WTC11 (cell line): ENCODE results near the gene NLRP1.

Experiments
- USF2 ChIP-seq: sonication (generic); formaldehyde crosslinking; IDR thresholded peaks from 2 replicates; pipeline ENCODE4 v1.8.1; 2023; ENCODE audit warnings: mild to moderate bottlenecking, missing genetic modification reagents, moderate library complexity
- TF ChIP-seq, protein P1 (sequence below): fragments of 200-600 bp; IDR thresholded peaks from 2 replicates; pipeline ENCODE4 v1.8.0; 2022; ENCODE audit warnings: antibody characterized with exemption
- TF ChIP-seq, protein P2 (sequence below): sonication (generic); formaldehyde crosslinking; IDR thresholded peaks from 2 replicates; pipeline ENCODE4 v1.8.0; 2023; ENCODE audit warnings: missing genetic modification reagents, mild to moderate bottlenecking, borderline replicate concordance
- TF ChIP-seq, protein P3 (sequence below): sonication (generic); formaldehyde crosslinking; IDR thresholded peaks from 2 replicates; pipeline ENCODE4 v1.8.1; 2022; ENCODE audit warnings: missing genetic modification reagents, borderline replicate concordance

GRCh38 chr17:5581655-5582054 lies 2.7 kb downstream of the NLRP1 start:
- TF ChIP-seq, protein P1, sequence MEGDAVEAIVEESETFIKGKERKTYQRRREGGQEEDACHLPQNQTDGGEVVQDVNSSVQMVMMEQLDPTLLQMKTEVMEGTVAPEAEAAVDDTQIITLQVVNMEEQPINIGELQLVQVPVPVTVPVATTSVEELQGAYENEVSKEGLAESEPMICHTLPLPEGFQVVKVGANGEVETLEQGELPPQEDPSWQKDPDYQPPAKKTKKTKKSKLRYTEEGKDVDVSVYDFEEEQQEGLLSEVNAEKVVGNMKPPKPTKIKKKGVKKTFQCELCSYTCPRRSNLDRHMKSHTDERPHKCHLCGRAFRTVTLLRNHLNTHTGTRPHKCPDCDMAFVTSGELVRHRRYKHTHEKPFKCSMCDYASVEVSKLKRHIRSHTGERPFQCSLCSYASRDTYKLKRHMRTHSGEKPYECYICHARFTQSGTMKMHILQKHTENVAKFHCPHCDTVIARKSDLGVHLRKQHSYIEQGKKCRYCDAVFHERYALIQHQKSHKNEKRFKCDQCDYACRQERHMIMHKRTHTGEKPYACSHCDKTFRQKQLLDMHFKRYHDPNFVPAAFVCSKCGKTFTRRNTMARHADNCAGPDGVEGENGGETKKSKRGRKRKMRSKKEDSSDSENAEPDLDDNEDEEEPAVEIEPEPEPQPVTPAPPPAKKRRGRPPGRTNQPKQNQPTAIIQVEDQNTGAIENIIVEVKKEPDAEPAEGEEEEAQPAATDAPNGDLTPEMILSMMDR = no peak
- no peak for TF ChIP-seq USF2
- TF ChIP-seq, protein P2, sequence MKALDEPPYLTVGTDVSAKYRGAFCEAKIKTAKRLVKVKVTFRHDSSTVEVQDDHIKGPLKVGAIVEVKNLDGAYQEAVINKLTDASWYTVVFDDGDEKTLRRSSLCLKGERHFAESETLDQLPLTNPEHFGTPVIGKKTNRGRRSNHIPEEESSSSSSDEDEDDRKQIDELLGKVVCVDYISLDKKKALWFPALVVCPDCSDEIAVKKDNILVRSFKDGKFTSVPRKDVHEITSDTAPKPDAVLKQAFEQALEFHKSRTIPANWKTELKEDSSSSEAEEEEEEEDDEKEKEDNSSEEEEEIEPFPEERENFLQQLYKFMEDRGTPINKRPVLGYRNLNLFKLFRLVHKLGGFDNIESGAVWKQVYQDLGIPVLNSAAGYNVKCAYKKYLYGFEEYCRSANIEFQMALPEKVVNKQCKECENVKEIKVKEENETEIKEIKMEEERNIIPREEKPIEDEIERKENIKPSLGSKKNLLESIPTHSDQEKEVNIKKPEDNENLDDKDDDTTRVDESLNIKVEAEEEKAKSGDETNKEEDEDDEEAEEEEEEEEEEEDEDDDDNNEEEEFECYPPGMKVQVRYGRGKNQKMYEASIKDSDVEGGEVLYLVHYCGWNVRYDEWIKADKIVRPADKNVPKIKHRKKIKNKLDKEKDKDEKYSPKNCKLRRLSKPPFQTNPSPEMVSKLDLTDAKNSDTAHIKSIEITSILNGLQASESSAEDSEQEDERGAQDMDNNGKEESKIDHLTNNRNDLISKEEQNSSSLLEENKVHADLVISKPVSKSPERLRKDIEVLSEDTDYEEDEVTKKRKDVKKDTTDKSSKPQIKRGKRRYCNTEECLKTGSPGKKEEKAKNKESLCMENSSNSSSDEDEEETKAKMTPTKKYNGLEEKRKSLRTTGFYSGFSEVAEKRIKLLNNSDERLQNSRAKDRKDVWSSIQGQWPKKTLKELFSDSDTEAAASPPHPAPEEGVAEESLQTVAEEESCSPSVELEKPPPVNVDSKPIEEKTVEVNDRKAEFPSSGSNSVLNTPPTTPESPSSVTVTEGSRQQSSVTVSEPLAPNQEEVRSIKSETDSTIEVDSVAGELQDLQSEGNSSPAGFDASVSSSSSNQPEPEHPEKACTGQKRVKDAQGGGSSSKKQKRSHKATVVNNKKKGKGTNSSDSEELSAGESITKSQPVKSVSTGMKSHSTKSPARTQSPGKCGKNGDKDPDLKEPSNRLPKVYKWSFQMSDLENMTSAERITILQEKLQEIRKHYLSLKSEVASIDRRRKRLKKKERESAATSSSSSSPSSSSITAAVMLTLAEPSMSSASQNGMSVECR (CRISPR knock-in tag) = no peak
- TF ChIP-seq, protein P3, sequence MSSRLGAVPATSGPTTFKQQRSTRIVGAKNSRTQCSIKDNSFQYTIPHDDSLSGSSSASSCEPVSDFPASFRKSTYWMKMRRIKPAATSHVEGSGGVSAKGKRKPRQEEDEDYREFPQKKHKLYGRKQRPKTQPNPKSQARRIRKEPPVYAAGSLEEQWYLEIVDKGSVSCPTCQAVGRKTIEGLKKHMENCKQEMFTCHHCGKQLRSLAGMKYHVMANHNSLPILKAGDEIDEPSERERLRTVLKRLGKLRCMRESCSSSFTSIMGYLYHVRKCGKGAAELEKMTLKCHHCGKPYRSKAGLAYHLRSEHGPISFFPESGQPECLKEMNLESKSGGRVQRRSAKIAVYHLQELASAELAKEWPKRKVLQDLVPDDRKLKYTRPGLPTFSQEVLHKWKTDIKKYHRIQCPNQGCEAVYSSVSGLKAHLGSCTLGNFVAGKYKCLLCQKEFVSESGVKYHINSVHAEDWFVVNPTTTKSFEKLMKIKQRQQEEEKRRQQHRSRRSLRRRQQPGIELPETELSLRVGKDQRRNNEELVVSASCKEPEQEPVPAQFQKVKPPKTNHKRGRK (CRISPR knock-in tag) = no peak
